HL-60/S4 treated with phorbol 12-myristate 13-acetate at 8.2 ng/mL for 4 days and 3 days (cell line): ENCODE data around the gene ANKRD9.

ENCODE experiments used
- in situ Hi-C: fragments of 300-500 bp; cut with MboI; formaldehyde crosslinking; loops from 2 replicates; pipeline ENCODE4 v1.15.0; 2022; ENCODE audit warnings: low sequenced_read_pairs

ANKRD9 gene

GRCh38 chr14:102538602-102539543, 29.3 kb upstream of the ANKRD9 start:
- in situ Hi-C loops: no loop called here

GRCh38 chr14:102537981-102538601, 28.5 kb upstream of the ANKRD9 start:
- in situ Hi-C loops: no loop called here

- in situ Hi-C loops: no loop called here
Observed at GRCh38 chr14:102532204-102532658, 22.7 kb upstream of the ANKRD9 start.

- in situ Hi-C loops: no loop called here
Observed at GRCh38 chr14:102530828-102531478, 21.4 kb upstream of the ANKRD9 start.

GRCh38 chr14:102528431-102529170, 19.0 kb upstream of the ANKRD9 start:
- in situ Hi-C loops: no loop called here

GRCh38 chr14:102525929-102526497, 16.4 kb upstream of the ANKRD9 start:
- in situ Hi-C loops: no loop called here

GRCh38 chr14:102525219-102525928, 15.8 kb upstream of the ANKRD9 start:
- in situ Hi-C loops: no loop called here

GRCh38 chr14:102524451-102525218, 15.1 kb upstream of the ANKRD9 start:
- in situ Hi-C loops: no loop called here

- in situ Hi-C loops: no loop called here
Observed at GRCh38 chr14:102523569-102524450, 14.2 kb upstream of the ANKRD9 start.

GRCh38 chr14:102523200-102523568, 13.6 kb upstream of the ANKRD9 start:
- in situ Hi-C loops: no loop called here

GRCh38 chr14:102519709-102520108, 10.1 kb upstream of the ANKRD9 start:
- in situ Hi-C loops: loop anchor here (5.0 kb wide), 1 partner anchor 77 kb away; no protein-coding TSS in a partner anchor

- in situ Hi-C loops: loop anchor here (5.0 kb wide), 1 partner anchor 76 kb away; no protein-coding TSS in a partner anchor
Observed at GRCh38 chr14:102518063-102518648, 8.6 kb upstream of the ANKRD9 start.

- in situ Hi-C loops: loop anchor here (5.0 kb wide), 1 partner anchor 75 kb away; no protein-coding TSS in a partner anchor
Observed at GRCh38 chr14:102517392-102518062, 8.0 kb upstream of the ANKRD9 start.

- in situ Hi-C loops: loop anchor here (5.0 kb wide), 1 partner anchor 74 kb away; no protein-coding TSS in a partner anchor
Observed at GRCh38 chr14:102516531-102517391, 7.2 kb upstream of the ANKRD9 start.

GRCh38 chr14:102514987-102515733, 5.6 kb upstream of the ANKRD9 start:
- in situ Hi-C loops: loop anchor here (5.0 kb wide), 1 partner anchor 73 kb away; no protein-coding TSS in a partner anchor
